ENCODE measurements around the gene TSLP.

The TSLP gene

GRCh38 chr5:111099058-111099778 is 27.7 kb downstream of the TSLP start:
- no peak for DNase-seq

GRCh38 chr5:111106320-111106948 is 34.9 kb downstream of the TSLP start:
- no peak for DNase-seq

GRCh38 chr5:111107371-111107770 is 35.9 kb downstream of the TSLP start:
- DNase-seq, result no peak

- no peak for DNase-seq
Observed at GRCh38 chr5:111111956-111112355, 40.4 kb downstream of the TSLP start.

- DNase-seq, result peak in 1 of 2 experiments; percentile 15
Observed at GRCh38 chr5:111113678-111114077, 42.2 kb downstream of the TSLP start.

- no peak for DNase-seq
Observed at GRCh38 chr5:111115229-111115628, 43.7 kb downstream of the TSLP start.

- no peak for DNase-seq
Observed at GRCh38 chr5:111116550-111116949, 45.0 kb downstream of the TSLP start.

- no peak for DNase-seq
Observed at GRCh38 chr5:111117136-111117535, 45.6 kb downstream of the TSLP start.

GRCh38 chr5:111119221-111119620 is 47.7 kb downstream of the TSLP start:
- DNase-seq, result no peak

- no peak for DNase-seq
Observed at GRCh38 chr5:111119856-111120255, 48.3 kb downstream of the TSLP start.

- DNase-seq, result no peak
Observed at GRCh38 chr5:111120911-111121310, 49.4 kb downstream of the TSLP start.

- no peak for DNase-seq
Observed at GRCh38 chr5:111121926-111122325, 50.4 kb downstream of the TSLP start.

- no peak for DNase-seq
Observed at GRCh38 chr5:111122398-111122797, 50.9 kb downstream of the TSLP start.

- no peak for DNase-seq
Observed at GRCh38 chr5:111124793-111125192, 53.3 kb downstream of the TSLP start.

- DNase-seq, result no peak
Observed at GRCh38 chr5:111126896-111127295, 55.4 kb downstream of the TSLP start.
